HG02973 (cell line): Measurements from ENCODE around the gene CD300LD.

Source experiments
- ATAC-seq: cut with Tn5 transposase; IDR thresholded peaks from one replicate; pipeline ENCODE4 v1.9.1; 2021; ENCODE audit warnings: moderate library complexity; ENCODE audit not compliant: unreplicated experiment

The CD300LD gene

GRCh38 chr17:74545843-74546230 lies 46.2 kb downstream of the CD300LD start, which contains the start of gene CD300C:
Gene CD300C (minus strand): TSS chr17:74546115. CDS start chr17:74545782, 333 bp downstream.
- ATAC-seq: no peak

GRCh38 chr17:74544991-74545842 lies 46.9 kb downstream of the CD300LD start:
- no peak for ATAC-seq

GRCh38 chr17:74543891-74544760 lies 48.0 kb downstream of the CD300LD start:
- no peak for ATAC-seq

- ATAC-seq: no peak
Observed at GRCh38 chr17:74543406-74543805, 48.7 kb downstream of the CD300LD start.

GRCh38 chr17:74542727-74543383 lies 49.2 kb downstream of the CD300LD start:
- no peak for ATAC-seq

- no peak for ATAC-seq
Observed at GRCh38 chr17:74542166-74542565, 49.9 kb downstream of the CD300LD start.

GRCh38 chr17:74541176-74542111 lies 50.6 kb downstream of the CD300LD start:
- ATAC-seq: no peak

GRCh38 chr17:74539281-74539820 lies 52.7 kb downstream of the CD300LD start:
- no peak for ATAC-seq

GRCh38 chr17:74536890-74537289 lies 55.2 kb downstream of the CD300LD start:
- ATAC-seq: no peak

GRCh38 chr17:74532115-74532514 lies 60.0 kb downstream of the CD300LD start:
- no peak for ATAC-seq

- no peak for ATAC-seq
Observed at GRCh38 chr17:74531231-74531761, 60.8 kb downstream of the CD300LD start, which contains the start of gene CD300LB. Gene CD300LB (minus strand): TSS chr17:74531475. CDS start chr17:74531350, 125 bp downstream.

GRCh38 chr17:74530831-74531150 lies 61.3 kb downstream of the CD300LD start:
- ATAC-seq: no peak
